Loucy (cell line): ENCODE measurements around the gene NPR3.

Experiments used
- EZH2phosphoT487 ChIP-seq: fragments of 200-600 bp; IDR thresholded peaks from 2 replicates; pipeline ENCODE4 v1.6.1; 2018; ENCODE audit warnings: antibody characterized with exemption, mild to moderate bottlenecking, moderate library complexity, borderline replicate concordance
- TF ChIP-seq, protein P1 (sequence below): fragments of 200-600 bp; sonication (generic); conservative IDR thresholded peaks from 2 replicates; pipeline ENCODE4 v1.5.1; 2014; ENCODE audit warnings: mild to moderate bottlenecking, antibody characterized with exemption, low read length

DNA sequence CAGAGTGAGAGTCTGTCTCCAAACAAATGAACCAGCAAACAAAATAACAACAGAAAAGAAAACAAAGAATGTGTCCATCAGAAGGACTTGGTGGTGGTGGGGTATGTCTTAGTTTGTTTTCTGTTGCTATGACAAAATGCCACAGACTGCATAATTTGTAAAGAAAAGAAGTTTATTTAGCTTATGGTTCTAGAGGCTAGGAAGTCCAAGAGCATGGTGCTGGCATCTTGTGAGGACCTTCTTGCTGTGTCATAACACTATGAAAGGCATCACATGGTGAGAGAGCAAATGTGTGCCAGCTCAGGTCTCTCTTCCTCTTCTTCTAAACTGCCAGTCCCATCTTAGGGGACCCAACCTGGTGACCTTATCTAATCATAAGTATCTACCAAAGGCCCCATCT, 10.5 kb downstream of the NPR3 start:
- TF ChIP-seq, protein P1, sequence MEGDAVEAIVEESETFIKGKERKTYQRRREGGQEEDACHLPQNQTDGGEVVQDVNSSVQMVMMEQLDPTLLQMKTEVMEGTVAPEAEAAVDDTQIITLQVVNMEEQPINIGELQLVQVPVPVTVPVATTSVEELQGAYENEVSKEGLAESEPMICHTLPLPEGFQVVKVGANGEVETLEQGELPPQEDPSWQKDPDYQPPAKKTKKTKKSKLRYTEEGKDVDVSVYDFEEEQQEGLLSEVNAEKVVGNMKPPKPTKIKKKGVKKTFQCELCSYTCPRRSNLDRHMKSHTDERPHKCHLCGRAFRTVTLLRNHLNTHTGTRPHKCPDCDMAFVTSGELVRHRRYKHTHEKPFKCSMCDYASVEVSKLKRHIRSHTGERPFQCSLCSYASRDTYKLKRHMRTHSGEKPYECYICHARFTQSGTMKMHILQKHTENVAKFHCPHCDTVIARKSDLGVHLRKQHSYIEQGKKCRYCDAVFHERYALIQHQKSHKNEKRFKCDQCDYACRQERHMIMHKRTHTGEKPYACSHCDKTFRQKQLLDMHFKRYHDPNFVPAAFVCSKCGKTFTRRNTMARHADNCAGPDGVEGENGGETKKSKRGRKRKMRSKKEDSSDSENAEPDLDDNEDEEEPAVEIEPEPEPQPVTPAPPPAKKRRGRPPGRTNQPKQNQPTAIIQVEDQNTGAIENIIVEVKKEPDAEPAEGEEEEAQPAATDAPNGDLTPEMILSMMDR, result no peak
- TF ChIP-seq EZH2phosphoT487, result no peak
